Measurements from ENCODE around the gene ADAMTSL2.

The ADAMTSL2 gene

GRCh38 chr9:133612816-133613215, 78.3 kb downstream of the ADAMTSL2 start:
- H3K27me3 ChIP-seq (ENCODE audit: control insufficient read depth in 1 of 2, insufficient read depth in 2 of 2, low read length in 2 of 2): peaks cover 23 to 24% of the 10 kb centered on the region in 2 donors
- no peak overlapping the region for H3K4me3 ChIP-seq (ENCODE audit: low read depth in 1 of 2, low read length in 2 of 2)
- no peak overlapping the region for H3K9ac ChIP-seq (ENCODE audit: low read depth in 1 of 2, low read length in 2 of 2)
- no peaks in the 10 kb centered on the region for H3K36me3 ChIP-seq (ENCODE audit: control insufficient read depth in 1 of 2, insufficient read depth in 2 of 2, low read length in 2 of 2)
- no peak overlapping the region for H3K27ac ChIP-seq (ENCODE audit: low read depth, low read length)
- no peaks in the 10 kb centered on the region for H3K9me3 ChIP-seq (ENCODE audit: control insufficient read depth in 1 of 2, low read length in 2 of 2)
- no peaks in the 10 kb centered on the region for H3K4me1 ChIP-seq (ENCODE audit: control insufficient read depth in 1 of 2, insufficient read depth in 2 of 2, low read length in 2 of 2)

- H3K27ac ChIP-seq (ENCODE audit: low read depth, low read length): no peak overlapping the region
- H3K4me1 ChIP-seq (ENCODE audit: control insufficient read depth in 1 of 2, insufficient read depth in 2 of 2, low read length in 2 of 2): no peaks in the 10 kb centered on the region
- no peaks in the 10 kb centered on the region for H3K9me3 ChIP-seq (ENCODE audit: control insufficient read depth in 1 of 2, low read length in 2 of 2)
- no peak overlapping the region for H3K9ac ChIP-seq (ENCODE audit: low read depth in 1 of 2, low read length in 2 of 2)
- no peak overlapping the region for H3K4me3 ChIP-seq (ENCODE audit: low read depth in 1 of 2, low read length in 2 of 2)
- no peaks in the 10 kb centered on the region for H3K36me3 ChIP-seq (ENCODE audit: control insufficient read depth in 1 of 2, insufficient read depth in 2 of 2, low read length in 2 of 2)
- peaks cover 17 to 19% of the 10 kb centered on the region in 2 donors for H3K27me3 ChIP-seq (ENCODE audit: control insufficient read depth in 1 of 2, insufficient read depth in 2 of 2, low read length in 2 of 2)
Observed at GRCh38 chr9:133613432-133613831, 78.9 kb downstream of the ADAMTSL2 start.

DNA sequence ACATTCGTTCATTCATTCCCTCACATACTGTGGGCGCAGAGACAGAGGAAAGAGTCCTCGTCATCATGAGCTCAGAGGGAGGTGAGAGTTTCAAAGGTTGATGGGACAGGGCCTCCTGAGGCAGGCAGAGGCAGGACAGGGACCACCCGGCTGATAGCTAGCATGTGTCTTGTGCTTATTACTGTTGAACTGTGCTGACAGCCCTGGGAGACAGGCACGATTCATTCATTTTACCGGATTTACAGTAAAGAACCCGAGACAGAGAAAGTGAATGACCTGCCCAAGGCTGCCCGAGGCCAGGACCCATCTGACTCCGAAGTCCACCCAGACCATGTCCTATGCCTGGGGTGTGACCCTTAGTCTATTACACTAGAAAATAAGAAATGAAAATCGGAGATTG, 79.6 kb downstream of the ADAMTSL2 start:
- H3K9me3 ChIP-seq (ENCODE audit: control insufficient read depth in 1 of 2, low read length in 2 of 2): no peaks in the 10 kb centered on the region
- H3K27ac ChIP-seq (ENCODE audit: low read depth, low read length): no peak overlapping the region
- H3K4me3 ChIP-seq (ENCODE audit: low read depth in 1 of 2, low read length in 2 of 2): no peak overlapping the region
- H3K27me3 ChIP-seq (ENCODE audit: control insufficient read depth in 1 of 2, insufficient read depth in 2 of 2, low read length in 2 of 2): peaks cover 13 to 14% of the 10 kb centered on the region in 2 donors
- H3K4me1 ChIP-seq (ENCODE audit: control insufficient read depth in 1 of 2, insufficient read depth in 2 of 2, low read length in 2 of 2): no peaks in the 10 kb centered on the region
- H3K9ac ChIP-seq (ENCODE audit: low read depth in 1 of 2, low read length in 2 of 2): no peak overlapping the region
- no peaks in the 10 kb centered on the region for H3K36me3 ChIP-seq (ENCODE audit: control insufficient read depth in 1 of 2, insufficient read depth in 2 of 2, low read length in 2 of 2)

GRCh38 chr9:133614678-133615077, 80.2 kb downstream of the ADAMTSL2 start:
- peaks cover 11% of the 10 kb centered on the region in 2 donors for H3K27me3 ChIP-seq (ENCODE audit: control insufficient read depth in 1 of 2, insufficient read depth in 2 of 2, low read length in 2 of 2)
- H3K4me3 ChIP-seq (ENCODE audit: low read depth in 1 of 2, low read length in 2 of 2): no peak overlapping the region
- H3K27ac ChIP-seq (ENCODE audit: low read depth, low read length): no peak overlapping the region
- peaks cover 0 to 2% of the 10 kb centered on the region in 2 donors for H3K4me1 ChIP-seq (ENCODE audit: control insufficient read depth in 1 of 2, insufficient read depth in 2 of 2, low read length in 2 of 2)
- no peaks in the 10 kb centered on the region for H3K36me3 ChIP-seq (ENCODE audit: control insufficient read depth in 1 of 2, insufficient read depth in 2 of 2, low read length in 2 of 2)
- H3K9me3 ChIP-seq (ENCODE audit: control insufficient read depth in 1 of 2, low read length in 2 of 2): no peaks in the 10 kb centered on the region
- no peak overlapping the region for H3K9ac ChIP-seq (ENCODE audit: low read depth in 1 of 2, low read length in 2 of 2)

GRCh38 chr9:133615186-133615585, 80.7 kb downstream of the ADAMTSL2 start:
- Histone ChIP-seq H3K4me3 (ENCODE audit: low read depth in 1 of 2, low read length in 2 of 2) (no peak overlapping the region), H3K9ac (ENCODE audit: low read depth in 1 of 2, low read length in 2 of 2) (no peak overlapping the region), H3K4me1 (ENCODE audit: control insufficient read depth in 1 of 2, insufficient read depth in 2 of 2, low read length in 2 of 2) (peaks cover 0 to 3% of the 10 kb centered on the region in 2 donors), H3K9me3 (ENCODE audit: control insufficient read depth in 1 of 2, low read length in 2 of 2) (no peaks in the 10 kb centered on the region), H3K36me3 (ENCODE audit: control insufficient read depth in 1 of 2, insufficient read depth in 2 of 2, low read length in 2 of 2) (no peaks in the 10 kb centered on the region), H3K27me3 (ENCODE audit: control insufficient read depth in 1 of 2, insufficient read depth in 2 of 2, low read length in 2 of 2) (peaks cover 8 to 9% of the 10 kb centered on the region in 2 donors), H3K27ac (ENCODE audit: low read depth, low read length) (no peak overlapping the region)

DNA sequence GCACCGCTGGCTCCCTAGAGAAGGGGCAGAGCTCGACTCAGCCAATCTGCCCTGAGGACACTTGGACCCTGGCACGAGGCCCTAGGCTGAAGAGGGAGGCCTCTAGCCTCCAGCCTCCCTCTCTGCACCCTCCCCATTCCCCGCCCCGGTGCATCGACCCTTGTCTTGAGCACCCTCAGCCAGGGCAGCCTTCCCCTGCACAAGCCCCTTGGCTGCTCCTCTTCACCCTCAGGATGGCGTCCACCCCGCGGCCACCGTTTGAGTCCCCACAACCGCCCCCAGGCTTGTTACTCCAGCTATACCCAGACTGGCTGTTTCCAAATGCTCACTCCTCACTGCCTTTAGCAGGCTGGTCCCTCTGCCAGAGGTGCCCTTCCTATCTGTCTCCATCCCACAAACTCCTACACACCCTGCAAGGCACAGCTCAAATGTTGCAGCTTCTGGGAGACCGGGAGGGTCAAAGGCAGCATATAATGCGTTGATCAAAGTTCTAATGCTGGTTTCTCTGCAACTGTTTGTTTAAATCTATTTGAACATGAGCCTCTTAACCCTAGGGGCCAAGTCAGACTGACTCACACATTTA, 81.2 kb downstream of the ADAMTSL2 start:
- peaks cover 7 to 8% of the 10 kb centered on the region in 2 donors for H3K27me3 ChIP-seq (ENCODE audit: control insufficient read depth in 1 of 2, insufficient read depth in 2 of 2, low read length in 2 of 2)
- no peak overlapping the region for H3K4me3 ChIP-seq (ENCODE audit: low read depth in 1 of 2, low read length in 2 of 2)
- H3K9me3 ChIP-seq (ENCODE audit: control insufficient read depth in 1 of 2, low read length in 2 of 2): no peaks in the 10 kb centered on the region

GRCh38 chr9:133616643-133617405, 82.3 kb downstream of the ADAMTSL2 start:
- H3K27me3 ChIP-seq (ENCODE audit: control insufficient read depth in 1 of 2, insufficient read depth in 2 of 2, low read length in 2 of 2): peaks cover 4 to 8% of the 10 kb centered on the region in 2 donors
- no peaks in the 10 kb centered on the region for H3K36me3 ChIP-seq (ENCODE audit: control insufficient read depth in 1 of 2, insufficient read depth in 2 of 2, low read length in 2 of 2)
- no peak overlapping the region for H3K4me3 ChIP-seq (ENCODE audit: low read depth in 1 of 2, low read length in 2 of 2)
- H3K9ac ChIP-seq (ENCODE audit: low read depth in 1 of 2, low read length in 2 of 2): no peak overlapping the region
- H3K27ac ChIP-seq (ENCODE audit: low read depth, low read length): no peak overlapping the region
- peaks cover 0 to 3% of the 10 kb centered on the region in 2 donors for H3K4me1 ChIP-seq (ENCODE audit: control insufficient read depth in 1 of 2, insufficient read depth in 2 of 2, low read length in 2 of 2)
- no peaks in the 10 kb centered on the region for H3K9me3 ChIP-seq (ENCODE audit: control insufficient read depth in 1 of 2, low read length in 2 of 2)

More for the DNA sequence above, 81.2 kb downstream of the ADAMTSL2 start:
- H3K4me1 ChIP-seq (ENCODE audit: control insufficient read depth in 1 of 2, insufficient read depth in 2 of 2, low read length in 2 of 2): peaks cover 0 to 3% of the 10 kb centered on the region in 2 donors
- no peaks in the 10 kb centered on the region for H3K36me3 ChIP-seq (ENCODE audit: control insufficient read depth in 1 of 2, insufficient read depth in 2 of 2, low read length in 2 of 2)
- H3K9ac ChIP-seq (ENCODE audit: low read depth in 1 of 2, low read length in 2 of 2): no peak overlapping the region
- no peak overlapping the region for H3K27ac ChIP-seq (ENCODE audit: low read depth, low read length)

- Histone ChIP-seq H3K4me3 (ENCODE audit: low read depth in 1 of 2, low read length in 2 of 2) (no peak overlapping the region), H3K27ac (ENCODE audit: low read depth, low read length) (no peak overlapping the region), H3K27me3 (ENCODE audit: control insufficient read depth in 1 of 2, insufficient read depth in 2 of 2, low read length in 2 of 2) (peaks cover 0 to 10% of the 10 kb centered on the region in 2 donors), H3K4me1 (ENCODE audit: control insufficient read depth in 1 of 2, insufficient read depth in 2 of 2, low read length in 2 of 2) (peaks cover 0 to 3% of the 10 kb centered on the region in 2 donors), H3K9me3 (ENCODE audit: control insufficient read depth in 1 of 2, low read length in 2 of 2) (no peaks in the 10 kb centered on the region), H3K9ac (ENCODE audit: low read depth in 1 of 2, low read length in 2 of 2) (no peak overlapping the region), H3K36me3 (ENCODE audit: control insufficient read depth in 1 of 2, insufficient read depth in 2 of 2, low read length in 2 of 2) (no peaks in the 10 kb centered on the region)
Observed at GRCh38 chr9:133618726-133619125, 84.2 kb downstream of the ADAMTSL2 start.

- Histone ChIP-seq H3K36me3 (ENCODE audit: control insufficient read depth in 1 of 2, insufficient read depth in 2 of 2, low read length in 2 of 2) (no peaks in the 10 kb centered on the region), H3K27ac (ENCODE audit: low read depth, low read length) (no peak overlapping the region), H3K27me3 (ENCODE audit: control insufficient read depth in 1 of 2, insufficient read depth in 2 of 2, low read length in 2 of 2) (peaks cover 0 to 8% of the 10 kb centered on the region in 2 donors), H3K9me3 (ENCODE audit: control insufficient read depth in 1 of 2, low read length in 2 of 2) (no peaks in the 10 kb centered on the region), H3K4me3 (ENCODE audit: low read depth in 1 of 2, low read length in 2 of 2) (no peak overlapping the region), H3K4me1 (ENCODE audit: control insufficient read depth in 1 of 2, insufficient read depth in 2 of 2, low read length in 2 of 2) (peaks cover 0 to 3% of the 10 kb centered on the region in 2 donors), H3K9ac (ENCODE audit: low read depth in 1 of 2, low read length in 2 of 2) (no peak overlapping the region)
Observed at GRCh38 chr9:133619791-133620190, 85.3 kb downstream of the ADAMTSL2 start.

GRCh38 chr9:133621725-133622267, 87.3 kb downstream of the ADAMTSL2 start:
- Histone ChIP-seq H3K9ac (ENCODE audit: low read depth in 1 of 2, low read length in 2 of 2) (no peak overlapping the region), H3K4me1 (ENCODE audit: control insufficient read depth in 1 of 2, insufficient read depth in 2 of 2, low read length in 2 of 2) (peaks cover 0 to 3% of the 10 kb centered on the region in 2 donors), H3K36me3 (ENCODE audit: control insufficient read depth in 1 of 2, insufficient read depth in 2 of 2, low read length in 2 of 2) (no peaks in the 10 kb centered on the region), H3K27ac (ENCODE audit: low read depth, low read length) (no peak overlapping the region), H3K9me3 (ENCODE audit: control insufficient read depth in 1 of 2, low read length in 2 of 2) (peaks cover 2 to 4% of the 10 kb centered on the region in 2 donors), H3K4me3 (ENCODE audit: low read depth in 1 of 2, low read length in 2 of 2) (no peak overlapping the region), H3K27me3 (ENCODE audit: control insufficient read depth in 1 of 2, insufficient read depth in 2 of 2, low read length in 2 of 2) (peaks cover 0 to 2% of the 10 kb centered on the region in 2 donors)

Data from duodenal mucosa (tissue), 2 donors.